Vagina (tissue), 2 donors: ENCODE measurements around the gene GYG1.

Source experiments
- POLR2A ChIP-seq, 2 donors: fragments of 450-650 bp; IDR thresholded peaks; one replicate each; pipeline ENCODE4 v1.6.1; 2017; ENCODE audit warnings: antibody characterized with exemption in 2 of 2, mild to moderate bottlenecking in 2 of 2, moderate library complexity in 2 of 2
- POLR2AphosphoS5 ChIP-seq, 2 donors: sonication (generic); formaldehyde crosslinking; IDR thresholded peaks; one replicate each; pipeline ENCODE4 v1.9.0; 2017; ENCODE audit warnings: antibody characterized with exemption in 2 of 2, mild to moderate bottlenecking in 2 of 2, low read depth in 1 of 2; ENCODE audit not compliant: insufficient read depth in 1 of 2
- TF ChIP-seq, protein P1 (sequence below), 3 experiments: fragments of 450-650 bp in 2 of 3; fragments of 200-600 bp in 1 of 3; sonication (generic) in 1 of 3; IDR thresholded peaks; one replicate each; pipeline ENCODE4 v1.5.1; 2017 to 2019; ENCODE audit warnings: antibody characterized with exemption in 3 of 3, mild to moderate bottlenecking in 2 of 3, moderate library complexity in 2 of 3

DNA sequence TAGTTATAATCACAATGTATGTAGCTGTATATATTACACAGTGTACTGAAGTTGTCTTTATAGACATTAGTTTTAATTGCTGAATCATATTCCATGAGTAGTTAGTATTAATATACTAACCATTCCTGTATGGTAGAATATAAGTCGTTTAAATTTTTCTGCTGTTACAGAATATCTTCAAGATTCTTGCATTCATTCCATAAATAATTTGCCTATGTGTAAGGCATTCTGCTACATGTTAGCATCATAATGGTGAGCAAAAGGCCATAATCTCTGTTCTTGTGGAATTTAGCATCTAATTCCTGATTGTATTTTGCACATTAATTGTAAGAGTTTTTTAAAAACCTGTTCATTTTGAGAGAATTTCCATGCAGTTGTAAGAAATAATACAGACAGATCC lies 14.1 kb downstream of the GYG1 start:
- TF ChIP-seq, protein P1, sequence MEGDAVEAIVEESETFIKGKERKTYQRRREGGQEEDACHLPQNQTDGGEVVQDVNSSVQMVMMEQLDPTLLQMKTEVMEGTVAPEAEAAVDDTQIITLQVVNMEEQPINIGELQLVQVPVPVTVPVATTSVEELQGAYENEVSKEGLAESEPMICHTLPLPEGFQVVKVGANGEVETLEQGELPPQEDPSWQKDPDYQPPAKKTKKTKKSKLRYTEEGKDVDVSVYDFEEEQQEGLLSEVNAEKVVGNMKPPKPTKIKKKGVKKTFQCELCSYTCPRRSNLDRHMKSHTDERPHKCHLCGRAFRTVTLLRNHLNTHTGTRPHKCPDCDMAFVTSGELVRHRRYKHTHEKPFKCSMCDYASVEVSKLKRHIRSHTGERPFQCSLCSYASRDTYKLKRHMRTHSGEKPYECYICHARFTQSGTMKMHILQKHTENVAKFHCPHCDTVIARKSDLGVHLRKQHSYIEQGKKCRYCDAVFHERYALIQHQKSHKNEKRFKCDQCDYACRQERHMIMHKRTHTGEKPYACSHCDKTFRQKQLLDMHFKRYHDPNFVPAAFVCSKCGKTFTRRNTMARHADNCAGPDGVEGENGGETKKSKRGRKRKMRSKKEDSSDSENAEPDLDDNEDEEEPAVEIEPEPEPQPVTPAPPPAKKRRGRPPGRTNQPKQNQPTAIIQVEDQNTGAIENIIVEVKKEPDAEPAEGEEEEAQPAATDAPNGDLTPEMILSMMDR (IDR thresholded peaks at IDR 0.05): no peak
- TF ChIP-seq POLR2A (IDR thresholded peaks at IDR 0.05) (no peak), POLR2AphosphoS5 (IDR thresholded peaks at IDR 0.05; ENCODE audit: insufficient read depth in 1 of 2, low read depth in 1 of 2) (no peak)
